Kidney (tissue), 14 donors: Measurements from ENCODE around the gene ZBTB7A. TPM values are rescaled to one million over a fixed set of nuclear protein-coding genes. Genes with fewer than 3 reads are reported as not detected.

ENCODE experiments used
- DNase-seq, 5 donors: peaks; one replicate each; pipeline ENCODE4 v3.0.0-alpha.2; 2013 to 2020
- FAIRE-seq: peaks from 2 replicates; lab custom pipeline; 2012; peaks lifted over from hg19 to GRCh38; lab: Jason Lieb, UNC
- H3K27ac ChIP-seq, 2 donors: one replicate each; pipeline ENCODE4 v1.7.0; 2013; ENCODE audit warnings: low read depth in 2 of 2, low read length in 2 of 2, inconsistent platforms in 1 of 2
- H3K27me3 ChIP-seq: one replicate; pipeline ENCODE4 v1.7.1; 2013; ENCODE audit warnings: low read length, inconsistent platforms; ENCODE audit not compliant: control insufficient read depth, insufficient read depth
- H3K36me3 ChIP-seq, 3 donors: one replicate each; pipeline versions ENCODE4 v1.7.0 to v1.7.1; 2013; ENCODE audit warnings: low read length in 3 of 3, control low read depth in 1 of 3, inconsistent platforms in 1 of 3; ENCODE audit not compliant: insufficient read depth in 3 of 3, control insufficient read depth in 2 of 3
- H3K4me1 ChIP-seq, 3 donors: one replicate each; pipeline versions ENCODE4 v1.7.0 to v1.7.1; 2013; ENCODE audit warnings: low read length in 3 of 3, inconsistent platforms in 1 of 3, low read depth in 1 of 3; ENCODE audit not compliant: control insufficient read depth in 2 of 3, insufficient read depth in 2 of 3
- H3K4me3 ChIP-seq, 3 donors: one replicate each; pipeline versions ENCODE4 v1.7.0 to v1.8.1; 2013; ENCODE audit warnings: low read length in 3 of 3, control low read depth in 1 of 3, inconsistent platforms in 1 of 3
- H3K9ac ChIP-seq, 3 donors: one replicate each; pipeline versions ENCODE4 v1.7.0 to v1.7.1; 2013; ENCODE audit warnings: low read length in 3 of 3, control low read depth in 1 of 3, inconsistent platforms in 1 of 3
- H3K9me3 ChIP-seq, 3 donors: one replicate each; pipeline versions ENCODE4 v1.7.0 to v1.7.1; 2013; ENCODE audit warnings: low read length in 3 of 3, control low read depth in 1 of 3, inconsistent platforms in 1 of 3; ENCODE audit not compliant: control insufficient read depth in 2 of 3, insufficient read depth in 1 of 3
- CTCF ChIP-seq: IDR thresholded peaks from 3 replicates; pipeline ENCODE4 v1.5.1; 2012; ENCODE audit warnings: mild to moderate bottlenecking, moderate library complexity, borderline replicate concordance; ENCODE audit not compliant: insufficient read depth; ENCODE audit errors: extremely low read depth
- intact Hi-C: fragments of 100-400 bp; cut with DNase I; formaldehyde crosslinking; loops from one replicate; pipeline ENCODE4 v1.11.1; 2022
- polyA plus RNA-seq: library from polyadenylated mRNA; stranded (reverse); fragments of 350-450 nt; fragmentation: Illumina TruSeq; extraction: RNeasy Lipid Tissue Mini Kit (QIAGEN cat#74804); gene quantifications from one replicate; pipeline ENCODE4 v1.2.3, GENCODE V29; 2014; ENCODE audit warnings: low read depth, low replicate concordance; ENCODE audit not compliant: insufficient read depth
- total RNA-seq: library from RNA; stranded (reverse); fragmentation: NEBNext Ultra II Directional; extraction: Animal tissue kit (Norgen Biotek cat#: 25700); gene quantifications from one replicate; pipeline ENCODE4 v1.2.1, GENCODE V29; 2021
- donor health status: control.
- donor health status: control.
- donor health status: control.
- donor health status: control.
- donor health status: control.
- donor health status: DM: yes; HTN: yes; CAD: no.
- donor health status: Normal renal cell carcinoma (clear cell type).

The ZBTB7A gene
- total and polyA plus RNA-seq, 2 donors from 2014 or later = 8.9 to 53.2 TPM

- no peak for FAIRE-seq
- TF ChIP-seq CTCF = no peak
- no peak for DNase-seq
- no peaks in the 10 kb centered on the region for H3K9me3 ChIP-seq
- no peaks in the 10 kb centered on the region for H3K27me3 ChIP-seq
- H3K4me3 ChIP-seq = no peak overlapping the region
- H3K36me3 ChIP-seq = peaks cover 0 to 16% (median 3%) of the 10 kb centered on the region in 3 donors
- H3K9ac ChIP-seq = peak overlapping the region in 1 of 3 donors; percentile 34
- intact Hi-C loops = no loop called here
- H3K4me1 ChIP-seq = peaks cover 0 to 34% (median 16%) of the 10 kb centered on the region in 3 donors
- no peak overlapping the region for H3K27ac ChIP-seq
Observed at GRCh38 chr19:4016486-4016885, 50.2 kb downstream of the ZBTB7A start.

GRCh38 chr19:4015705-4016402, 50.8 kb downstream of the ZBTB7A start:
- H3K27ac ChIP-seq = peak overlapping the region; percentile 51 to 56
- no peak for FAIRE-seq
- H3K4me1 ChIP-seq = peaks cover 0 to 38% (median 16%) of the 10 kb centered on the region in 3 donors
- TF ChIP-seq CTCF = no peak
- DNase-seq = peak; percentile 80 to 96 (median 96)
- no peak overlapping the region for H3K4me3 ChIP-seq
- intact Hi-C loops = no loop called here
- peaks cover 0 to 16% (median 3%) of the 10 kb centered on the region in 3 donors for H3K36me3 ChIP-seq
- no peaks in the 10 kb centered on the region for H3K27me3 ChIP-seq
- H3K9me3 ChIP-seq = no peaks in the 10 kb centered on the region
- H3K9ac ChIP-seq = peak overlapping the region in 1 of 3 donors; percentile 34

GRCh38 chr19:4014541-4015491, 51.9 kb downstream of the ZBTB7A start:
- H3K9me3 ChIP-seq = no peaks in the 10 kb centered on the region
- no peak for FAIRE-seq
- peaks cover 0 to 16% (median 3%) of the 10 kb centered on the region in 3 donors for H3K36me3 ChIP-seq
- no peak overlapping the region for H3K4me3 ChIP-seq
- peaks cover 0 to 48% (median 16%) of the 10 kb centered on the region in 3 donors for H3K4me1 ChIP-seq
- intact Hi-C loops = no loop called here
- peak; percentile 57 to 88 (median 64) for DNase-seq
- no peaks in the 10 kb centered on the region for H3K27me3 ChIP-seq
- TF ChIP-seq CTCF = no peak
- H3K27ac ChIP-seq = peak overlapping the region; percentile 51 to 69
- H3K9ac ChIP-seq = peak overlapping the region in 1 of 3 donors; percentile 34
